Measurements from ENCODE around the gene THY1. TPM values are rescaled to one million over a fixed set of nuclear protein-coding genes. Genes with fewer than 3 reads are reported as not detected.

Gene THY1
- total RNA-seq, 1 experiment from 2014 or later, result 13.7 TPM

GRCh38 chr11:119380160-119380826 is 42.7 kb downstream of the THY1 start:
- POLR2A ChIA-PET, result no interaction called here
- intact Hi-C loops (cut with micrococcal nuclease; ENCODE audit: unreplicated experiment) (loop anchor here (5.0 kb wide), 1 partner anchor 92 kb away; no protein-coding TSS in a partner anchor), in situ Hi-C loops (cut with HindIII; ENCODE audit: low pct_unique_long_range_greater_than_20kb, low sequenced_read_pairs) (no loop called here)
- DNase-seq (ENCODE audit: low read depth, low spot score) (no peak), ATAC-seq (no peak)
- Histone ChIP-seq H3K4me1 (ENCODE audit: control insufficient read depth, insufficient read depth, low read length) (peaks cover 11% of the 10 kb centered on the region), H3K27ac (ENCODE audit: low read length) (no peak overlapping the region), H3K4me3 (ENCODE audit: low read depth in 2 of 2, low read length in 2 of 2) (no peak overlapping the region), H3K36me3 (ENCODE audit: control insufficient read depth, insufficient read depth, low read length) (no peaks in the 10 kb centered on the region), H3K27me3 (ENCODE audit: control insufficient read depth, insufficient read depth, low read length) (no peaks in the 10 kb centered on the region), H3K9me3 (ENCODE audit: control insufficient read depth, insufficient read depth, low read depth, low read length) (no peaks in the 10 kb centered on the region)
- CTCF ChIA-PET, result interaction anchor here (0.6 to 1.6 kb wide), 5 partner anchors 7 to 117 kb away, joined by 3 to 7 read pairs (median 4); no protein-coding TSS in a partner anchor
- TF ChIP-seq SIN3A (IDR thresholded peaks at IDR 0.05; ENCODE audit: borderline replicate concordance, insufficient read depth, low read depth, low read length) (no peak), REST (IDR thresholded peaks at IDR 0.05; ENCODE audit: insufficient read depth in 1 of 2, low read depth in 2 of 2, low read length in 1 of 2) (no peak), CTCF (IDR thresholded peaks at IDR 0.05) (no peak), POLR2AphosphoS5 (IDR thresholded peaks at IDR 0.05; ENCODE audit: low read depth, low read length) (no peak), TCF7L2 (IDR thresholded peaks at IDR 0.05; ENCODE audit: low read depth, low read length) (no peak)
- no TSS peak for BruUV-seq (replicated peaks)

GRCh38 chr11:119378851-119379465 is 44.0 kb downstream of the THY1 start:
- peaks cover 17% of the 10 kb centered on the region for H3K4me1 ChIP-seq (ENCODE audit: control insufficient read depth, insufficient read depth, low read length)
- H3K27ac ChIP-seq (ENCODE audit: low read length), result no peak overlapping the region
- in situ Hi-C loops (cut with HindIII; ENCODE audit: low pct_unique_long_range_greater_than_20kb, low sequenced_read_pairs) (no loop called here), intact Hi-C loops (cut with micrococcal nuclease; ENCODE audit: unreplicated experiment) (no loop called here)
- DNase-seq (ENCODE audit: low read depth, low spot score) (no peak), ATAC-seq (no peak)
- H3K4me3 ChIP-seq (ENCODE audit: low read depth in 2 of 2, low read length in 2 of 2), result no peak overlapping the region
- TF ChIP-seq REST (IDR thresholded peaks at IDR 0.05; ENCODE audit: insufficient read depth in 1 of 2, low read depth in 2 of 2, low read length in 1 of 2), result no peak
- no peaks in the 10 kb centered on the region for H3K9me3 ChIP-seq (ENCODE audit: control insufficient read depth, insufficient read depth, low read depth, low read length)
- no peaks in the 10 kb centered on the region for H3K36me3 ChIP-seq (ENCODE audit: control insufficient read depth, insufficient read depth, low read length)
- BruUV-seq (replicated peaks), result no TSS peak
- no peaks in the 10 kb centered on the region for H3K27me3 ChIP-seq (ENCODE audit: control insufficient read depth, insufficient read depth, low read length)
- ChIA-PET CTCF (interaction anchor here (0.6 kb wide), 2 partner anchors 41 to 720 kb away, joined by 7 to 10 read pairs; no protein-coding TSS in a partner anchor), POLR2A (no interaction called here)
